Fibroblast of skin of right quadriceps (primary cell): Measurements from ENCODE around the gene SMARCC2.

Experiments
- DNase-seq: peaks from one replicate; pipeline ENCODE4 v3.0.0-alpha.2; 2013

The SMARCC2 gene

DNA sequence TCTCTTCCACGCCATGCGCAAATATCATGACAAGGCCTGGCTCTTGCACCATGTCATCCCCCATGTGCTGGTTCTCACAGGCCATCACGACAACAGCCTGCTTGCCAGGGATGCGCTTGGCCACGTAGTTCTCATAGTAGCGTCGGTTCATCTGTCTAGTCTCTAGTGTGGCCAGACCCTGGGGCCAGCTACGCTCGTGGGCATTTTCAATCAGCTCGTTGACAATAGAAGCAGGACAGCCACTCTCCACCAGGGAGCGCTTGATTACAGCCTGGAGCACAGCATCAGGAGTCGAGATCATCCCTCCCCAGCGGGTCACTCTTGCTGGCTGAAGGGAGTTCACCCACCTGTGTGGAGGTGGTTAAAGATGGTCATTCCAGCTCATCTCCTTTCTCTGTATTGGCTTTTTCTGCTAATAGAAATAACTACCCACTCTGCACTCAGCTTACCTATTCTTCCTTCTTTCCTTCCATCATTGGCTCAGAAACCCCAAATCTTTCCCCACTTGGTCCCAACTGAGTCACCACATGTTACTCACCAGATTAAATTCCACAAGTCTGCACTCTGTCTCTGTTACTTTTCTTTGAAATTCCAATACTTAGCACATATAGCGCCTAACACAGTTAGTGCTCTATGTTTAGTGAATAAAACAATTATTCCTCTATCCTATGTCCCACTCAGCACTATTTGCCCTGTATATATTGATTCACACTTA is 17.3 kb upstream of the SMARCC2 start:
- DNase-seq = peak; percentile 46

DNA sequence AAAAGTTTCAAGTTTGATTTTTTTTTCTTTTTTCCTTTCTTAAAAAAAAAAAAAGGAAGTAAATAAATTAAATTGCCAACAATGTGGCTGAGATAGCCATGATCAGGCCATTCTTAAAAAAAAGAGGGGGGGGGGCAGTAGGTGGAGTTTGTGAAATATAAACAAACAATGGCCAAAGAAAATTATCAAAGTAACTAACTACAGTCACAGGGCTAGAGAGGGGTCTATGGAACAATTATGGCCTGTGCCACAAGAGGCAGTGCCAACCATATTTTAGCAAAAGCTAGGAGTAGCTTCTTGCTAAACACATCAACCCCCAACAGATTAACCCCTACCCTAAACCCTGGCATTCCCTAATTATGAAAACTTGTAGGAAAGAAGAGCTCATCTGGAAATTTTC is 16.2 kb upstream of the SMARCC2 start:
- DNase-seq = no peak

DNA sequence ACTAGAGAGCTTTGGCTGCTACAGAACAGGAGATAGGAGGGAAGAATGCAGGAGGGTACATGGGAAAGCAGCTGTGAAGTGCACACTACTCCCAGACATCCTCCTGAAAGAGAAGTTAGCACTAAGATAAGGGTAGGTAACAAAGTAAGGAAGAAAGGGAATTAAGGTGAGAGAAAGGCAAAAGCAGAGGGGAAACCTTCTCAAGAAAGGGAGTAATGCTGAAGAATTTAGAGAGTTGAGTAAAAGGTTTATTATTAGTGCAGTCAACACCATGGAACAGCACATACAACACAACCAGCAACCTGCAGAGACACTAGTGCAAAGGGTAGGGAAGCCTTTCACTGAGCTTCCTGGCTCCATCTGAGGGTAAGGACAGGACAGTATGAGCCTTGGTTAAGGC is 15.0 kb upstream of the SMARCC2 start:
- DNase-seq = no peak

DNA sequence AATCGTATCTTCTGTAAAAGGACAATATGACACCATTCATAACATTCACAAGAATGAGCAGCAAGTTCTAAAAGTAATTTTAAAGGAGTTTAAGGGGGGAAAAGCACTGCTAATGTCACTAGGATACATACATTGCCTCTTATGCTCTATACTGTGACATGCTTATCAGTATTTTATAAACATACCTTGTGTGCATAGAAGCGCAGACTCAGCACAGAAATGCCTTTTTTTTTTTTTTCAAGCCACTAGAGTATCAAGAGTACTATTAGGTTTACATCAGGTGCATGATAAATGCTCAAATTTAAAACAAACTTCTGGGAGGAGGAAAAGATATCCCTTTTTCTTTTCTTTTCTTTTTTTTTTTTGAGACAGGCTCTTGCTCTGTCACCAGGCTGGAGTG is 13.6 kb upstream of the SMARCC2 start:
- no peak for DNase-seq

DNA sequence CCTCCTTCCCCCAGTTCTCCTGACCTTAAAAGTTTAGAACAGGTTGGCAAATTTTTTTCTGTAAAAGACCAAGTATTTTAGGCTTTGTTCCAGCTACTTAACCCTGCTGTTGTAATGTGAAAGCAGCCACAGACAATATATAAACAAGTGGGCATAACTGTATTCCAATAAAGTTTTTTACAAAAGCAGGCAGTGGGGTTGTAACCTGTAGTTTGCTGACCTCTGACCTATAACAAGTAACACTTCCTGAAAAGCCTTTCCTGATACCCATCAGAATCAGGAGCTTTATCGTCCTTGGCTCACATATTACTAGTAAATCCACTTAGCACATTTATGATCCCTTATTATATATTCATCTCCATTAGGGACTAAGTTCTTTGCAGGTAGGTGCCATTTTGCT is 13.1 kb upstream of the SMARCC2 start:
- DNase-seq = no peak

DNA sequence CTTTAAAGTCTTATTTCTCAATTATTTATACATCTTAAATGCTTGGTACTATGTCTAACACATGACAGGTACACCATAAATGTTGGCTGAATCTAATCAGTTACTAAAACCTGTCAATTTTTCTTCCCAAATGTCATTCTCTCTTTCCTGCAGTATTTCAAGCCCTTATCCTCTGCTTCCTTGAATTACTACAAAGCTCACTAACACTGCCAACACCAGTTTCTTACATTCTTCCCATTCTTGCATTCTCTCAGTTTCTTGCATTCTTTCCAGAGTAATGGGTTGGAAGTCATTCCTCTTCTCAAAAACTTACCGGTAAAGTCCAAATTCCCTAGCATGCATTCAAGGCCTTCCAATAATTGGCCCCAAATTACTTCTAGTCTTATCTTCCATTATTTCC is 9.6 kb upstream of the SMARCC2 start:
- DNase-seq = peak; percentile 11

DNA sequence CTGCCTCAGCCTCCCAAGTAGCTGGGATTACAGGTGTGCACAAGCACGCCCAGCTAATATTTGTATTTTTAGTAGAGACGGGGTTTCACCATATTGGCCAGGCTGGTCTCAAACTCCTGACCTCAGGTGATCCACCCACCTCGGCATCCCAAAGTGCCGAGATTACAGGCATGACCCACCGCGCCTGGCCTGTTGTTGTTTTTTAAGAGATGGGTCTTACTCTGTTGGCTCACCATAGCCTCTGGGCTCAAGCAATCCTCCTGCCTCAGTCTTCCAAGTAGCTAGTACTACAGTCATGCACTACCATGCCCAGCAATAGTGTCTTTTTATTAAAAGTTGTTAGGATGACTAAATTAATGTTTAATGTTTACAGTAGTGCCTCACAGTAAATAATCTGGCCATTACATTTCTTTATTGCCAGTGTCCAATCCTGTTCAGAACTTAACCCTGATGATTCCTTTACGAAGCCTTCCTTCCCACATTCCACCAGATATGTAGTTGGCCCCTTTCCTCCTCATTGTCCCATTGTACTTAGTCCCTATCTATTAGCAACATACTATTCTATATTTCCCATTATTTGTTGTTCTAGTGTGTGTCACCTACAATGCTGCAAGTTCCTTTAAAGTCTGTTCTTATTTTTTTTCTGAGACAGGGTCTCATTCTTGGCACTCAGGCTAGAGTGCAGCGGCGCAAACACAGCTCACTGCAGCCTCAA is 8.8 kb upstream of the SMARCC2 start:
- no peak for DNase-seq

DNA sequence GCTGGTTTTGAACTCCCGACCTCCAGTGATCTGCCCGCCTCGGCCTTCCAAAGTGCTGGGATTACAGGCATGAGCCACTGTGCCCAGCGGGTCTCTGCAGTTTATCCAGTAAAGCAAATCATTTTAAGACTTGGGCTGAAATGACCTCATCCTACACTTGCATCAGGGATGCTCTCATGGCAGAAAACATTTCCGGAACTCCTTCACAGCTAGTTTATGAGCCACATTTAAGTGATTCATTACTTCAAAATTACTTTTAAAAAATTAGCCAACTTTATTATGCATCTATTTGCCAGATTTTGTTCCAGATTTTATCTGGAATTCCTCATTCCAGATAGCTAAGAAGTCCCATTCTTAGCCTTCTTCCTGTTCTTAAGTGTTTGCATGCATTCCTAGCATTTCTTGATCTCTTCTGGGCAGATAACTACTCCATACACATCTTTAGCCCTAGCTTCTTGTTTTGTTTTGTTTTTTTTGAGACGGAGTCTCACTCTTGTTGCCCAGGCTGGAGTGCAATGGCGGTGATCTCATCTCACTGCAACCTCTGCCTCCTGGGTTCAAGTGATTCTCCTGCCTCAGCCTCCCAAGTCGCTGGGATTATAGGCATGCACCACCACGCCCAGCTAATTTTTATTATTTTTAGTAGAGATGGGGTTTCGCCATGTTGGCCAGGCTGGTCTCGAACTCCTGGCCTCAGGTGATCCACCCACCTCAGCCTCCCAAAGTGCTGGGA is 7.7 kb upstream of the SMARCC2 start:
- peak; percentile 94 for DNase-seq

DNA sequence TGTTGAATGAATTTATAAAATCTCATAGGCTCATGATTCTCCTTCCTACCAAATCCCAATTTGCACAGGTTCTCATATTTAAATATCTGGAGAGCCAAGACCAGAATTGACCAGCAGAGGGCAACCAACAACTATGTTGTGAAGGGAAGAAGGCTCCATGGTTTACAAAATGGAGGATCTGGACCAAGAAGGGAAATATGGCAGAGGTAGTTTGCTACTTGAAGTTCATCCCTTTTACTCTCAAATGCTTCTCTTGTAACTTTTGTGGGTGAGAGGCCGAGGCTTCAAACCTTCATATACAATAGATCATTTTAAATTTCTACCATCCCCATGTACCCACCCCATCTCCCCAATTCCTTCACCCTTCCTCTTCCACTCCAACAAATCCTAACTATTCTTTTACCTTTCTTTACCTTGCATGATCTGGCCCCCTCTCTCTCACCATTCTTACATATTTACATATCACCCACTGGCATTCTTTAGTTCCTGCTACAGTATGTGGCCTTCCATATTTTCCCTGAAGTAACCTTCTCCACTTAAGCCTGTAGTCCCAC is 3.8 kb upstream of the SMARCC2 start:
- DNase-seq = peak; percentile 82

DNA sequence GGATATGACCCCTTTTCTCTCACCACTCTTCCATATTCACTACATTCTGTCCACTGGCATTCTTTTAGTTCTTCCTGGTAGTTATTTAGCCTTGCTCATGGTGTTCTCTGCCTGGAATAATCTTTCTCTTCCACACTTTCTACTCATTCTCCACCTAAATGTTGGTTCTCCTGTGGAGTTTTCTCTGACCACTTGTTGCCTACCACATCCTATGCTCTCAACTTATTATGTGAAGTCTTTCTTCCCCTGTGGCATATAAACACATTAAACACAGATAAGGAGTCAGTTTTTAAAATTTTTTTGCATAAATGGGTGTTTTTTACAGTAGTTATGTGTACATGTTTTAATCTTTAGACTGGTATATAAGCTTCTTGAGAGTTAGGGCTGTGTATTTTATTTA is 3.3 kb upstream of the SMARCC2 start:
- DNase-seq = no peak

DNA sequence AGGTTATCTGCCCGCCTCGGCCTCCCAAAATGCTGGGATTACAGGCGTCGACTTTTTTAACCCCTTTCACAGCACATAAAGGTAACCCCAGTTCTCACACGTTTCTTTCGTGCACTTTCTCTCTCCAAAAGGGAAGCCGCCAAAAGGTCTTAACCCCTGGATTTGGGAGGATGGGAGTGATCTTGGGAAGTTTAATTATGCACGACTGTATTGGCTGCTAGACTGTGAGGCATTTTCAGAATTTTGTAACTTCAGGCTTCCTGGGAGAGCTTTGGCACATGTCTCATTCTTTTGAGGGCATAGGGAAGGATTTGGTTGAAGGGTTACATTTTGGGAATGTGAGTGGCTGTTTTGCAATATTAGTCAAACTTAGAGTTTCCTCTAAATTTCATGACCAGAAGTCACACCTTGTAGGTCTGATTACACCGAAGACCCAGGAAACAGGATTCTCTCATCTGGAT is 1.4 kb upstream of the SMARCC2 start:
- no peak for DNase-seq

DNA sequence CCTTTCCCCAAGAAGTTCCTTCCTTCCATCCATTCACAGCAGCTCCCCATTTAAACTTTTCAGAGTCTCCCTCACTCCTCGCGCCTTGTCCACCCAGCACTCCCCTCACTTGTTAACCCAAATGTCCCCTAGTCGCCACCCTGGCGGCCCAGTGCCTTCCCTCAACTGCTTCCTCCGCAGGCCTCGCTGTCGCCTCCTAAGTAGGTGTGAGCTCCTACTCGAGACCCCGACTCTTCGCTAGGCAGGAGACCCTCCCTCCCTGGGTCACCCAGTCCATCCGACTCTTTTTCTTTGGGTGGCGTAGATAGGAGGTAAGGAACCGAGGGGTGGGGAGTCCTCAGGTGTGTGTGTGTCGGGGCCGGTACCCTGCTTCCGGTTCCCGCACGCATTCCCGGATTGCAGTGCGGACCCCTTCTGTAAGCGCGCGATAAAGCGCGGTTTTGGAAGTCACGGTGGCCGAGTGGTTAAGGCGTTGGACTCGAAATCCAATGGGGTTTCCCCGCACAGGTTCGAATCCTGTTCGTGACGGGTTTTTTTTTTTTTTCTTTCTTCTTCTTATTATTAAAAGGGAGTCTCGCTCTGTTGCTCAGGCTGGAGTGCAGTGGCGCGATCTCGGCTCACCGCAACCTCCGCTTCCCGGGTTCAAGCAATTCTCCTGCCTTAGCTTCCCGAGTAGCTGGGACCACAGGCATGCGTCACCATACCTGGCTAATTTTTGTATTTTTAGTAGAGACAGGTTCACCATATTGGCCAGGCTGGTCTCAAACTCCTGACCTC is 823 bp upstream of the SMARCC2 start:
- peak; percentile 89 for DNase-seq

DNA sequence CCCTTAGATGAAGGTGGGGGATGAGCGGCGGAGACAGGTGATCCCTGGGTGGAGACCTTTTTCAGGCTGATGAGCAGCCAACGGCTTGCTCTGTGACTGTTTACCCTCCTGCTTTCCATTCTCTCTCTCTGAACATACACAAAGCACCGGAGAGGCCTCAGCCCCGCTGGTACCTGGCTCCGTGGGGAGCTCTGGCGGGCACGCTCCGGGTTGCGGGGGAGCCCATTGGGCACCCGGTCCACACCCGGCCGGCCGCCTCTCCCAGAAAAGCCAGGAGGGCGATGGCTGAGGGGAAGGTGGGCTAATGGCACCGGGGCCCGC is 545 bp downstream of the SMARCC2 start:
- no peak for DNase-seq

DNA sequence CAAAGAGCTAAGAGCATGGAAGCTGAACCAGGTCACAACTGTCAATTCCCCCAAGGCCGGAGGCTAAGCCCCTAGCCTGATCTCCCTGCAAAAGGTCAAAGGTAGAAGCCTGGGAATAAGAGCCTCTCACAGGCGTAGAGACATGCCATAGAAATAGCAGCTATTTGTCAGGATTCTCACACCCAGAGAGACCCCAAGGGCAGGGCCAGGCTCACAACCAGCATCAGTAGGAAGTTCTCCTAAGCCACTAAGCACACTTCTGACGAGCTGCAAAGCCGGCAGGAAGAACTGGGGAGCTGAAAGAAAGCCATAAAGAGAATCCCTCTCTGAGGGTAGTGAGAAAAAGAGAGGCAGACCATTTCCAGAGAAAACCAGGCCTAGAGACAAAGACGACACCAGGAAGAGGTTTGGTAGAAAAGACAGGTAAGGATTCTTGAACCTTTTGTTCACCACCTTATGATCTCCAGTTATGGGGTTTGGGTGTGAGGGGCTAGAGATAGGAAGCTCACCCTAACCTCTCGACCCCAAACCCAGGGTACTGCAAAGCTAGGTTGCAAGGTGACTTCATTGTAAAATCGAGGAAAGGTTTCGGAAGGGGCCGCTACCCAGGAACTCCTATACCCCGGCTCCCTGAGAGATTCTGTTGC is 1.0 kb downstream of the SMARCC2 start:
- no peak for DNase-seq

DNA sequence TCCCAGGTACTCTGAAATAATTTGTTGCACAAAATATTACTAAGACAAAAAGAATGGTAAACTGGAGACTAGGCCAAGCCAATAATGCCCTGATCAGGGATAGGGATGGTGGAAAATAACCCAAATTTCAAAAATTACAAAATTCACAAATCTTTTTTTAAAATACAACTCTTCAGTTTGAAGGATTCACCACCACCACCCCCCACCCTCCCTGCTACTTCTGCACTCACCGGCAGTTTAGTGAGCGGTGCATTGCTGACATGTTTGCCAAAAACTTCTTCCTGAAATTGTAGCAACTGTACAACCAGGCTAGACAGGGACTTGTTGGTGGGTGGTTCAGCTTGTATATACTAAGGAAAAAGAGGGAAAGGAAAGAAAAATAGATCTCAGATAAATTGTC is 2.3 kb downstream of the SMARCC2 start:
- DNase-seq = no peak

DNA sequence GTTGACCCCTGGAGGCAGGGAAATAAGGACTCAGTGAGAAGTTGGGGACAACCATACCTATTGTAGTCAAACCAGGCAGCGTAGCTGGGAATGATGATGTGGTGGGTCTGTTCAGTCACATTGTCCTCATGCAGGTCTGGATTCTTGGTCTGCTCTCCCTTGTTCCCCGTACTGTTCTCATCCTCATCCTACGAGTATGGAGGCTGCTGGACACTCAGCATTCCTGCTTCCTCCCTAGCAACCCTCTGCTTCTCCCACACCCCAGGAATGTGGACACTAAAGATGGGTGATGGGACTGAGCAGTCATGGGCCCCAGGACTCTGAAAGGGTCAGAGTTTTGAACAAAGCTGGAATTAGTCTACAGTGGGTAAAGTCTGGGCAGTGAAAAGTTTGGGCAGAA is 10.9 kb downstream of the SMARCC2 start:
- no peak for DNase-seq

DNA sequence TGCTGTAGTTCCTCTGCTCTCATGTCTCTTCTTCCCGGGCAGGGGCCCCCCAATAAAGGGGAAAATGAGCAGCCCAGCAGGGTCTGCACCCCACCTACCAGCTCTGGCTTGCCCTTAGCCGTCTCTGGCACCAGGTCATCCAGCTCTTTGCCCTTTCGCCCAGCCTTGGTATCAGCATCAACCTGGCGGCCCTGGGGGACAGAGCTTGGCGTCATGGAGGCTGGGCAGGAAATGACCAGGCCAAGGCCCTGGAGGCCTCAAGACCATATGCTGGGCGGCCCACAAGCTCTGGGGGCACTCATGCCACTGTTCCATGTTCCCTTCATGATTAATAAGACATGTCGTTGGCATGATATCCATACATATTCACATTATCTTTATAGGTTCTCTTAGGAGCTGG is 16.4 kb downstream of the SMARCC2 start:
- DNase-seq = no peak

DNA sequence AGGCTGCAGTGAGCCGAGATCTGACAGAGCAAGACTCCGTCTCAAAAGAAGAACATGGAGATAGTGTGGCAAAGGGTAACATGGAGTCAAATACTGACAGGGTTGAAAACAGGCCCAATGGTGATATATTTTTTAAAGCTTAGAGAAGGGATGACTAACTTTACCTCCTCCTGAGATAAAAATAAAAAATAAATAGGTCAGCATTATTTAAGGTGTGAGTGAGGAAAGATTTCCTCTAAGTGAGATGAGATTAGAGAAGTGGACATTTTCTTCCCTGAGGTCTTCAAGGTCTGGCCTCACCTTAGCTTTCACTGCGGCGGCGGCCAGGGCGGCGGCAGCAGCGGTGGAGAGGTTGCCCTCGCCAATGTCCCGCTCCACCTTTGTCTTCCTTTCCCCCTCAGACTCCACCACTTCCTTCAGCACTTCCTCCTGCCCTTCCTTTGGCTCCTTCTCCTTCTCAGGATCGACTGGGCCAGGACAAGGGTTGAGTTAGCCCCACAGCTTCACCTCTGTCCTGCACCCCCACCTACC is 20.0 kb downstream of the SMARCC2 start:
- no peak for DNase-seq

DNA sequence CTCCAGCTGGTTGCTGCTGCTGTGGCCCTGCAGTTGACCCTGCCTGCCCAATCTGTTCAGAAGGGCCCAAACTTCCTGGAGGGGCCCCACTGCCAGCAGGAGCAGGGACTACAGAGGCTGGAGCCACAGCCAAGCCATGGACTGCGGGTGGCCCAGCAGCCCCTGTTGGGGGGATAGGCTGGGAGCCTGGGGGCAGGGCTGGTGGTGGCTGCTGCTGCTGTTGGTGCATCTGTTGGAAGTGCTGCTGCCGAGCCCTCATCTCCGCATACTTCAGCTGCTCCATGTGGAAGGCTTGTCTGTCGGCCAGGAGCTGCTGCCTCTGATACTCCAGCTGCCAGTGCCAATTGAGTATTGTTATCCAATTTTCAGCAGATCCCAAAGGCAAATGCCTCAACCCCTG is 23.9 kb downstream of the SMARCC2 start:
- DNase-seq = no peak

DNA sequence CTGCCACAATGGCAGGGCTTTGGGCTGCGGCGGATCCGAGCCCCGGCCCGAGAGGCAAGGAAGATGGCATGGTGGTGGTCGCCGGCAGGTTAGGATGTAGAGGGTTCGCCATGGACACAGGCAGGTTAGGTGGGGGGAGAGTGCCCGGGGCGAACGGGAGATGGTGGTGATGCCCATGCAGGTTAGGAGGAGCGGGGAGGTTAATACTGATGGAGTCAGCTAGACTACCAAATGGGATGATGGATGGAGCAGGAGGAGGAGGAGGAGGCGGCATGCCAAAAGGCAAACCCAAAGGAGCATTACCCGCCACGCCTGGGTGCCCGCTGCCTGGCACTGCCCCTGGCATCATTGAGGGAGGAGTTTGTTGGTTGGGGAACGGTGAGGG is 24.9 kb downstream of the SMARCC2 start:
- DNase-seq = no peak

DNA sequence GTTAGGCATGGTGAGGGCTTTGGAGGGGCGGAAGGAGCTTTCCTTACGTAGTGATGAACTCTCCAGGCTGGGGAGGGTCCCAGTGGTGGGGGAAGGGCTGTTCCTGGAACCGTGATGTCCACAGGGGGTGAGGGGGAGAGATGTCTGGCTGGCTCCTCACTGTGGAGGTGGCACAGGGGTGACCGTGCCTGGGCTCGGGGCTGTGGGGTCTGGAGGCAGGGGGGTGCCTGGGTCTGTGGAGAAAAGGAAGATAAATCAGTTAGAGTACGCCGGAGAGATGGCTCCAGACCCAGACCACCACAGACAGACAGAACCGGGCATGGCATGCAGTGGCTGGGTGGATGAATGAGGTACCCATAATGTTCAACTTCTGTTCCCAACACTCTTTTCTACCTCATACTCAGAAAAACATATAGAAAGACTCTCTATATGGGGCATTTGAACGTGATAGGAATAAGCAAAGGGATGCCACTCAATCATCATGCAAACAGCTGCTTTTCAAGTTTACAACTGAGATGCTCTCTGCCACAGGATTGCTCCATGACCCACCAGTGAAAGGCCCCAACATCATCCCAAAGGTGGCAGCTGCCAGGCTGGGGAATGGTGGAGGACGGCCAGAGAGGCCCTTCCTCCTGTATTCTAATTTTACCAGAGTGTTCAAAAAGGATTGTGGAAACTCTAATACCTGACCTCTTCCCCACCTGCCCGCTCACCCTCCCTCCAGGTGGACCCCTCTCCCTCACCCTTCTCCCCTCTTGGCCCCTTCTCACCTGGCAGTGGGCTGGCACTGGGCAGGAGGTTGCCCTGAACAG is 25.5 kb downstream of the SMARCC2 start:
- DNase-seq = no peak
